Measurements from ENCODE around the gene PTGIS.

PTGIS gene

GRCh38 chr20:49496043-49496442 lies 71.9 kb downstream of the PTGIS start:
- no peak for FAIRE-seq

DNA sequence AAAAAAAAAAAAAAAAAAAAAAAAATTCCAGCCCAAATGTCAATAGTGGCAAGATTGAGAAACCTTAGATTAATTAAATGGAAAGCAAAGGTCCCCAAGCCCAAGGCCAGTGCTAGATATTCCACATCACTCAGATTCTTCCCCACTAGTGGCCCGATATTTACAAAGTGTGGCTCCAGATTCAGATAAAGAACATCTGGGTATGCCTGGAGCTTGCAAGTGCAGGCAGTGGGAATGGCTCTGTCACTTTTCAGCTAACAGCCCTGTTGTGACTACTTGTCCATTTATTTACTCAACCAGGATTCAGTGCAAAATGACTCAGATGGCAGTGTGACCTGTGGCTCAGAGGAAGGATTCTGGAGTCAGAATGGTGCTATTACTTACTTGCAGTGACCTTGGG lies 77.2 kb downstream of the PTGIS start:
- no peak for FAIRE-seq

DNA sequence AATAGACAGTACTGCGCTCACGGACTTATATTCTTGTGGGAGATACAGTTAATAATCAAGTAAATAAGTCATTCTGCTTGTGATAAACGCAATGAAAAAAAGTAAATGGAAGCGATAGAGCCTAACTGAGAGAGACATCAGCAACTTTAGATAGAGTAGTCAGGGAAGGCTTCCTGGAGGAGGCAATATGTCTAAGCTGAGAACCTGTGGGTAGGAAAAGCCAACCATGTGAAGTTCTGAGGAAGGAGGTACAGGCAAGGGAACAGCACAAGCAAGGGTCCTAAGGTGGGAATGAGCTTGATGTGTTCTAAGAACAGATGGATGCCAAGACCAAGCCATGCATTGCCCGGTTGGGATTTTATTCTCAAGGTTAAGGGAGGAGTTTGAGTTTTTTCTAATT lies 78.2 kb downstream of the PTGIS start:
- no peak for FAIRE-seq

DNA sequence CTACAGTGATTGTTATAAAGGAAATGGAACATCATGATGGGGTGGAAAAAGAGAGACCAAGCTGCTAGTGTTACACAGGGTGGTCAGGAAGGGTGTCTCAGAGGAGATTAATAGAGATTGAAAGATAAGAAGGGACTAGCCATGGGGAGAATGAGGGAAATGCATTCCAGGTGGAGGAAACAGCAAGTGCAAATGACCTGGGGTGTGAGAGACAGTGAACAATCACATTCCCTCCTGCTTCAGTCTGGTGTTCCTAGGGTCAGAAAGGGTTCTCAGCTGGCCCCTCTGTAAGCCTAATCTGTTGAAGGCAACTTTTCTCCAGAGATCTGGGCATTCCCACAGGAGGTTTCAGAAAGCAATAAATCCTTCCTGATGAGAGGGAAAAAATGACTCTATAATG lies 81.9 kb downstream of the PTGIS start:
- no peak for FAIRE-seq

GRCh38 chr20:49485563-49485962 lies 82.4 kb downstream of the PTGIS start:
- no peak for FAIRE-seq

DNA sequence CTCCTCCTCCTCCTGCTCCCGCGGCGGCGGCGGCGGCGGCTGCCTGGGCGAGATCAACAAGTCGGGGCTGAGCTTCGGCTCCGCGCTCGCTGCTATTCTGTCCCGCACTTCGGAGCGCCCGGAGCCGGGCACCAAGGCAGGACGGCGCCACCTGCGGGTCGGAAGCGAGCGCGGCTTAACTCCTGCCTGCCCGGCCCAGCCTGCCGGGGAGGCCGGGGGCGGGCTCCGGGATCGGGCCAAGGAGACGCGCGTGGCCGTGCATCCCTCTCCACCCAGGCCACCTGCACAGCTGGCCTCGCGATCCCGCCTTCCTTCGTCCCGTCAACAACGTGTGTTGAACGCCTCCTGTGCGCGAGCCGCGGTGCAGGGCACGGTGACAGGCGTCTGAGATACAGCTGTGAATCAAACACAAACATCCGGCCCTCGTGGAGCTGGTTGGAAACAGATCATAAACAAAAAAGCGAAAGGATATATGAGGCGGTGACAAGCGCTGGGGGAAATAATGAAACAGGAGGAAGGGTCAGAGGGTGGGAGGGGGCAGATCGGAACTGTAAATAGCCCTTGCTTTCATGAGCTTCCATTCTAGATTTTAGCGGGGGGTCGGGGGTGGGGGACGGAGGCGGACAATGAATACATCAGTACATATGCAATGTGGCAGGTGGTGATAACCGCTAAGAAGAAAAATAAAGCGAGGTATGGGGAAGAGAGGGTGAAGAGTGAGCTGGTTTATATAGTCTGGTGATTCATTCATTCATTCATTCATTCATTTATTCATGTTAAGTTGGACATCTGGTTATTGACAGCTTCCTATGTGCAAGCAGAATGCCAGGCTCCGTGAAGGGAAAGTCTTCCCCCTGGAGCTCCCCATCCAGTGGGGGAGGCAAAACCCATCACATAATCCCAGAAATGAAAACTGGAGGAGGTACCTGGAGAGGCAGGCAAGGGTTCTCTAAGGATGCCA lies 83.5 kb downstream of the PTGIS start:
- FAIRE-seq: no peak

DNA sequence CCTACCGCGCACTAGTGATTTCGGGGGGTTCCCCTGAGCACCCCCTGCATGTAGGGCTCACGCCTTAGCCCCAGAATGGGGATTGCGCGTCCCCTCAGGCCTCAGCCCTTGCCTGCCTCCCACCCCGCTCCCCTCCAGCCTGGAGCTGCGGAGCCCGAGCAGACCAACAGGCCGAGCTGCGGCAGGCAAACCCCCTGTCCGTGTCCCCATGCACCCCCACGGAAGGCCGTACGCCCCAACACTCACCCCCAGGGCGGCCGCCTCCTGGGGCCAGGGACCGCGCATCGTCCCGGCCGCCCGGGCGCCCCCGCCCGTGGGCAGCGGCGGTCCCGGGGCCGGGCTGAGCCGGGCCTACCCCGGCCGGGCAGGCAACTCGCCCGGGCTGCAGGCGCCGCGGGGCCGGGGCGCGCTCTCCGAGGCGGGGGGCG lies 84.2 kb downstream of the PTGIS start:
- no peak for FAIRE-seq

DNA sequence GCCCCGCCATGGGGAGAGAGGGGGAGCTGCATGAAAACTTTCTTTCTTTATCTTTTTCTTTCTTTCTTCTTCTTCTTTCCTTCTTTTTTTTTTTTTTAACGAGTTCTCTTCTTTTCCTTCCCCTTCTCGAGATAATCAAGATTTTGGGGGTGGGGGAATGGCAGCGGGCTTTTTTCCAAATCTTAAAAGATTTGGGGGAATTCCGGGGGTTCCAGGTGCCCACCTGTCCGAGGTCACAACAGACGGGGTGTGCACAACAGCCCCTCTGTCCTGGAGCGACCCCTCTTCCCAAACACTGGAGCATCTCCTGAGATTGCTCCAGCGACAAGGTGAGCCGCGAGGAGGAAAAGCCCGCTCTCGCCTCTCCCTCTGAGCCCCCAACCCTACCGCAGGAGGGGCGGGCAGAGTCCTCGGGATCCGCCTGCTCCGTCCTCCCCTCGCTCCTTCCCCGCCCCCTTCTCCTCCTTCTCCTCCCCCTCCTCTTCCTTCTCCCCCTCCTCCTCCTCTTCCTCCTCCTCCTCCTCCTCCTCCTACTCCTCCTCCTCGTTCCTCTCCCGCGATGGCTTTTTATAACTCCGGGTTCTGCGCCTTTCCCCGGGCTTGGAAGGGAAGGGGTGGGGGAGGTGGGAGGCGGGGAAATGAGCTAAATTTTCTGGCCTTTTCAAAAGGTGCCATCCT lies 84.8 kb downstream of the PTGIS start:
- no peak for FAIRE-seq

DNA sequence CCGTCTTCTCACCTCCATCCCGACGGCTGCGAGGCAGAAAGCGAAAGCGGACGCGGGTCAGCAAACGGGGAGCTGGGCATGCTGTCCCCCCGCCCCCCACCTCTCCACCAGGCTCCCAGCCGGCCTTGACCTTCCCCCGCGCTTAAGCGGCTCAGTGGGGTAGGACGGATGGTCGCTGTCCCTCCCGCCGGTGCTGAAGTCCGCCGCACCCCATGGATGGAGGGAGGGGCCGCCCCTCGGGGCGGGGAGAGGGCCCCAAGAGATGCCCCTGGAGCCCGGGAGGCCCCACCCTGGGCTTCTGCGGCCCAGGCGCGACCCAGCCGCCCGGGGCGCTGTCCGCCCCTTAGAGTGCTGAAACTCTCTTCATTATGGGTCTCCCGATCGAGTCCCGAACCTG lies 85.3 kb downstream of the PTGIS start, which contains the start of gene KCNB1:
TSS of gene KCNB1 (minus strand) at position 48 of the 397 bp plus-strand sequence. CDS start 188 bp downstream, outside the sequence.
- FAIRE-seq: no peak

DNA sequence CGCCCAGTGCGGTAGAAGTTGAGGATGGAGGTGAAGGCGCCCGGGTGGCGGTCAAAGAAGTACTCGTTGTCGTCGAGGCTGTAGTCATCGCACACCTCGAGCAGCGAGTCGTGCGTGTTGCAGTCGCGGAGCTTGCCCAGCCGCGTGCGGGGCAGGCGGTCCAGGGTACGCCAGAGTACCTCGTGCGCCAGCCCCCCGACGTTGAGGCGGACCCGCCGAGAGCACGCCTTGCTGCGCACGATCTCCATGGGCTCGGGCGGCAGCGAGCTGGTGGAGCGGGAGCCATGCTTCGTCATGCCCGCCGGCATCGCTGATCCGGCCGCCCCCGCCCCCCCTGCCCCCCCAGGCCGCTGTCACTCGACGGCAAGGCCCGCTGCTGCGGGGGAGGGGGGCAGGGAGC lies 85.8 kb downstream of the PTGIS start:
- no peak for FAIRE-seq

DNA sequence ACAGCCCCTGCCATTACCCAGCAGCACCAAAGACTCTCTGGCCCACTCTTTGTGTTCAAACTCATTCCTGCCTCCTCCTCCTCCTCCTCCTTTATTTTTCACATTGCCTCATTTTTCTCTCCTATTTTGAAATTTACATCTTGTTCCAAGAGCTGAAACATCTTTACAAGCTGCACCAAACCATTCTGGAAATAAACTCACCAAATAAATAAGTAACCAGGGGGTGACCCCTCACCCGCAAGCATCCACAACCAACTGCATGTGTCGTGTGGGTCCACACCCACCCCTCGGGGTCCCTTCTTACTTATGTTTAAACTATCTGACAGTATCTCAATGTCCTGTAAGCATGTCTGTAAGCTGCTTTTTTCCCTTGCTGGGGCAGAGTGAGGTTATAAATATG lies 86.8 kb downstream of the PTGIS start:
- FAIRE-seq: no peak

GRCh38 chr20:49480236-49480635 lies 87.7 kb downstream of the PTGIS start:
- FAIRE-seq: no peak

DNA sequence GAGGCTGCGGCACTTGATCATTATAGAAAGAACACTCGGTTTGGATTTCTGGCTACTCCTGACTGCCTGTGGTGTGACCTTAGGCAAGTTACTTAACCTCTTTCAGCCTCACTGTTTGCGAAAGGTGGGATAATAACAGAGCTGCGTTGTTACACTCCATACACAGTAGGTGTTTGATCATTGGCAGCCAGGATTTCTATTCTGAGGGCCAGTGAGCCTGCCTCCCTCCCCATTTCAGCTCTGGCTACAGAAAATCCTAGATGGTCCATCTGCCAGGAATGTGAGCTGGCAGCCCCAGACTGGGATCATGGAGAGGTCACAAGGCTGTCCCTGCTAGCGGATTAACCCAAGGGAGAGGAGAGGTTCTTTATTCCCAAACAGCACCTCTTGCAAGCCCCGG lies 88.2 kb downstream of the PTGIS start:
- FAIRE-seq: no peak

GRCh38 chr20:49478754-49479689 lies 88.9 kb downstream of the PTGIS start:
- no peak for FAIRE-seq

DNA sequence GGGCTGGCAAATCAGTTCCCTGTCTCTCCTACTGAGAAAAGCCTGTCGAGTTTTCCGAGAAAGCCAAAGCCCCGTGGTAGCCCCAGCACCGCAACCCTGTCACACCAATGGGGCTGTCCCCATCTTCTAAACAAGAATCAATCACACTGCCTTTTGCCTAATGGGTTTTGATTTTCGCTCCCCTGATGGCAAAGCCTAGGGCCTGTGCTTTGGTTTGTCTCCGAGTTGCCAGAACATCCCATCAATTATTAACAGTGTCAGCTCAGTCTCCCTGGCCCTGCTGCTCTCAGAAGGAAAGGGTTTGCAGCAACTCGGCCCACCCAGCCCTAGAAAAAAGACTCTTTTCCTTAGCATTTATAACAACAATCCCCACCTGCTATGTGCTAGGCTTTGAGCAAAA lies 89.7 kb downstream of the PTGIS start:
- no peak for FAIRE-seq

- FAIRE-seq: no peak
These were observed 90.7 kb downstream of the PTGIS start for GRCh38 chr20:49477200-49477599.

GRCh38 chr20:49476016-49476355 lies 92.0 kb downstream of the PTGIS start:
- FAIRE-seq: no peak

- FAIRE-seq: no peak
These were observed 92.5 kb downstream of the PTGIS start for GRCh38 chr20:49475292-49476015.

DNA sequence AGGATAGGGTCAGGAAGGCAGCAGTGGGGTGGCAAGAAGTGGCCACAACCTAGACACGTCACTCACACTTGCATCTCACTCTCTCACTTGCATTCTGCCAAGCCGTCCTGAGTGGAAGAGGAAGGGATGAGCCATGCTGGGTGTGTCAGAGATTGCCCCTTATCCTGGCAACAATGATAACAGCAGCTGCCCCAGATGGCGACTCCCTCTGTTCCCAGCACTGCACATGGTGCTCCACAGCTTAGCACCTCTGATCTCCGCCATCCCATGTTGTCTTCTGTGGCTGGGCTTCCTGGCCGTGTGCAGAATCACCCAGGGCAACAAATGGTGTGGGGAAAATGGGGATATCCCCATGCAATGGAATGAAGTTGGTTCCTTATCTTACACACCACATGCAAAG lies 96.5 kb downstream of the PTGIS start:
- no peak for FAIRE-seq

GRCh38 chr20:49470922-49471321 lies 97.0 kb downstream of the PTGIS start:
- no peak for FAIRE-seq

DNA sequence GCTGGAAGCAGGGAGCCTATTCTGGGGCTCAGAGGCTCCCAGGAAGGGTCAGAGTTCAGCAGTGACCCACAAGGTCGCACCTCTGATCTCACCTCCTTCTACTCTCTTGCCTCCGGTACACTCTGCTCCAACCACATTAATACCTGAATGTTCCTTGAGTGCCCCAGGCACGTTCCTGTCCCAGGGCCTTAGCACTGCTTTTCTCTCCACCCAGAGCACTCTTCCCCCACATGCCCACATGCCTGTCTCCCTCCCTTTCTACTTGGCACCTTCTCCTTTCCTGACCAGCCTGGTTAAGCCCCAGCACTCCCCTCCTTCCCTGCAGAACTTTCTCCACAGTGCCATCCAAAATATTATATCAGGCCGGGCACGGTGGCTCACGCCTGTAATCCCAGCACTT lies 98.9 kb downstream of the PTGIS start:
- FAIRE-seq: no peak

GRCh38 chr20:49468412-49468811 lies 99.5 kb downstream of the PTGIS start:
- no peak for FAIRE-seq

All from endometrium (tissue), 2 donors.